Measurements from ENCODE around the gene TEX51.

TEX51 gene

GRCh38 chr2:126894585-126895182 is 4.0 kb upstream of the TEX51 start:
- H3K36me3 ChIP-seq (replicated peaks; ENCODE audit: low read depth, low read length), result no peaks in the 10 kb centered on the region
- H3K9ac ChIP-seq (ENCODE audit: low read length), result no peak overlapping the region
- H2AFZ ChIP-seq (ENCODE audit: low read depth, low read length), result no peak overlapping the region
- no peak overlapping the region for H3K4me3 ChIP-seq (ENCODE audit: low read length)
- H3K4me2 ChIP-seq (ENCODE audit: low read length), result no peak overlapping the region
- no peaks in the 10 kb centered on the region for H3K4me1 ChIP-seq (ENCODE audit: low read length)
- H3K27ac ChIP-seq (ENCODE audit: low read length), result no peak overlapping the region
- TF ChIP-seq CTCF (IDR thresholded peaks at IDR 0.05; ENCODE audit: low read depth, low read length) (no peak), EZH2phosphoT487 (IDR thresholded peaks at IDR 0.05; ENCODE audit: low read depth) (no peak)
- H3K79me2 ChIP-seq (ENCODE audit: low read length), result no peaks in the 10 kb centered on the region
- no peaks in the 10 kb centered on the region for H3K9me3 ChIP-seq (ENCODE audit: insufficient read depth, low read length)
- H3K27me3 ChIP-seq (ENCODE audit: low read depth, low read length), result no peaks in the 10 kb centered on the region
- H4K20me1 ChIP-seq (ENCODE audit: insufficient read depth, low read length), result no peaks in the 10 kb centered on the region

- Histone ChIP-seq H3K4me2 (ENCODE audit: low read length) (no peak overlapping the region), H2AFZ (ENCODE audit: low read depth, low read length) (no peak overlapping the region), H3K79me2 (ENCODE audit: low read length) (no peaks in the 10 kb centered on the region), H3K9ac (ENCODE audit: low read length) (no peak overlapping the region), H3K27me3 (ENCODE audit: low read depth, low read length) (no peaks in the 10 kb centered on the region), H3K4me1 (ENCODE audit: low read length) (no peaks in the 10 kb centered on the region), H3K4me3 (ENCODE audit: low read length) (no peak overlapping the region), H4K20me1 (ENCODE audit: insufficient read depth, low read length) (no peaks in the 10 kb centered on the region), H3K9me3 (ENCODE audit: insufficient read depth, low read length) (no peaks in the 10 kb centered on the region), H3K36me3 (replicated peaks; ENCODE audit: low read depth, low read length) (no peaks in the 10 kb centered on the region), H3K27ac (ENCODE audit: low read length) (no peak overlapping the region)
- no peak for TF ChIP-seq EZH2phosphoT487 (IDR thresholded peaks at IDR 0.05; ENCODE audit: low read depth)
- TF ChIP-seq CTCF (IDR thresholded peaks at IDR 0.05; ENCODE audit: low read depth, low read length), result no peak
Observed at GRCh38 chr2:126895336-126895735, 3.4 kb upstream of the TEX51 start.

GRCh38 chr2:126896471-126896870 is 2.2 kb upstream of the TEX51 start:
- no peak overlapping the region for H3K27ac ChIP-seq (ENCODE audit: low read length)
- no peak overlapping the region for H3K9ac ChIP-seq (ENCODE audit: low read length)
- no peaks in the 10 kb centered on the region for H3K4me1 ChIP-seq (ENCODE audit: low read length)
- H3K36me3 ChIP-seq (replicated peaks; ENCODE audit: low read depth, low read length), result no peaks in the 10 kb centered on the region
- no peak overlapping the region for H3K4me2 ChIP-seq (ENCODE audit: low read length)
- no peaks in the 10 kb centered on the region for H3K27me3 ChIP-seq (ENCODE audit: low read depth, low read length)
- H4K20me1 ChIP-seq (ENCODE audit: insufficient read depth, low read length), result no peaks in the 10 kb centered on the region
- H2AFZ ChIP-seq (ENCODE audit: low read depth, low read length), result no peak overlapping the region
- TF ChIP-seq CTCF (IDR thresholded peaks at IDR 0.05; ENCODE audit: low read depth, low read length) (no peak), EZH2phosphoT487 (IDR thresholded peaks at IDR 0.05; ENCODE audit: low read depth) (no peak)
- H3K9me3 ChIP-seq (ENCODE audit: insufficient read depth, low read length), result no peaks in the 10 kb centered on the region
- no peak overlapping the region for H3K4me3 ChIP-seq (ENCODE audit: low read length)
- H3K79me2 ChIP-seq (ENCODE audit: low read length), result no peaks in the 10 kb centered on the region

- H3K4me1 ChIP-seq (ENCODE audit: low read length), result no peaks in the 10 kb centered on the region
- H3K4me2 ChIP-seq (ENCODE audit: low read length), result no peak overlapping the region
- H3K4me3 ChIP-seq (ENCODE audit: low read length), result no peak overlapping the region
- 0 out of 2 replicates have a peak, but pooled peaks cover 5% of the 10 kb centered on the region for H3K9me3 ChIP-seq (ENCODE audit: insufficient read depth, low read length)
- peaks cover 5% of the 10 kb centered on the region; the same call in 1 of the 2 replicates for H3K27me3 ChIP-seq (ENCODE audit: low read depth, low read length)
- H3K9ac ChIP-seq (ENCODE audit: low read length), result no peak overlapping the region
- no peak overlapping the region for H2AFZ ChIP-seq (ENCODE audit: low read depth, low read length)
- H3K79me2 ChIP-seq (ENCODE audit: low read length), result no peaks in the 10 kb centered on the region
- H3K36me3 ChIP-seq (replicated peaks; ENCODE audit: low read depth, low read length), result no peaks in the 10 kb centered on the region
- H3K27ac ChIP-seq (ENCODE audit: low read length), result no peak overlapping the region
- no peaks in the 10 kb centered on the region for H4K20me1 ChIP-seq (ENCODE audit: insufficient read depth, low read length)
- TF ChIP-seq EZH2phosphoT487 (IDR thresholded peaks at IDR 0.05; ENCODE audit: low read depth) (no peak), CTCF (IDR thresholded peaks at IDR 0.05; ENCODE audit: low read depth, low read length) (no peak)
Observed at GRCh38 chr2:126899616-126900185, 1.0 kb downstream of the TEX51 start.

All from OCI-LY3 (cell line).